Spinal cord (tissue), 10 donors: ENCODE measurements around the gene TM4SF18. TPM values are rescaled to one million over a fixed set of nuclear protein-coding genes. Genes with fewer than 3 reads are reported as not detected.

ENCODE experiments used
- DNase-seq, 6 donors: peaks; one replicate each; pipeline versions ENCODE4 v3.0.0 to v3.0.0-alpha.2; 2013 to 2015; ENCODE audit warnings: low spot score in 6 of 6, low read depth in 4 of 6
- H3K27ac ChIP-seq: one replicate; pipeline ENCODE4 v1.5.1; 2013; ENCODE audit warnings: low read depth, low read length, control low read depth
- H3K27me3 ChIP-seq: one replicate; pipeline ENCODE4 v1.6.1; 2013; ENCODE audit warnings: low read length; ENCODE audit not compliant: control insufficient read depth, insufficient read depth
- H3K36me3 ChIP-seq: one replicate; pipeline ENCODE4 v1.6.1; 2013; ENCODE audit warnings: low read length; ENCODE audit not compliant: control insufficient read depth, insufficient read depth
- H3K4me1 ChIP-seq: one replicate; pipeline ENCODE4 v1.6.1; 2013; ENCODE audit warnings: low read length; ENCODE audit not compliant: control insufficient read depth, insufficient read depth
- H3K4me3 ChIP-seq: one replicate; pipeline ENCODE4 v1.5.1; 2013; ENCODE audit warnings: low read depth, low read length, control low read depth
- H3K9me3 ChIP-seq: one replicate; pipeline ENCODE4 v1.6.1; 2013; ENCODE audit warnings: low read length; ENCODE audit not compliant: control insufficient read depth, insufficient read depth
- WGBS: methylation state at CpG from one replicate; pipeline ENCODE4 v1.1.5; 2013; ENCODE audit warnings: missing lambda C conversion rate; ENCODE audit not compliant: insufficient coverage; 5-methylcytosine and 5-hydroxymethylcytosine counted together
- polyA plus RNA-seq, 2 donors: library from polyadenylated mRNA; unstranded; fragments of 120-200 nt; gene quantifications; one replicate each; pipeline ENCODE4 v1.2.1, GENCODE V29; 2013; ENCODE audit not compliant: insufficient read length in 2 of 2
- total RNA-seq, 2 donors: library from RNA; depleted of rRNA in 1 of 2; stranded (reverse); fragments of 120-200 nt in 1 of 2; fragments of >200 nt in 1 of 2; gene quantifications; one replicate each; pipeline versions ENCODE4 v1.2.3 to v1.2.4, GENCODE V29; 2013 to 2014
- donor health status: healthy.

TM4SF18 gene
- total and polyA plus RNA-seq, 4 donors, result 8.1 to 17.1 (median 11.1) TPM

GRCh38 chr3:149368201-149368673 is 34.8 kb upstream of the TM4SF18 start:
- 80% methylated on average over 1 of the region's 6 CpGs for WGBS
- peak overlapping the region; percentile 16 for H3K27ac ChIP-seq
- no peaks in the 10 kb centered on the region for H3K4me1 ChIP-seq
- no peaks in the 10 kb centered on the region for H3K9me3 ChIP-seq
- no peaks in the 10 kb centered on the region for H3K36me3 ChIP-seq
- no peak for DNase-seq
- H3K27me3 ChIP-seq, result no peaks in the 10 kb centered on the region
- no peak overlapping the region for H3K4me3 ChIP-seq

- H3K4me1 ChIP-seq, result no peaks in the 10 kb centered on the region
- DNase-seq, result peak in 1 of 6 donors; percentile 20
- H3K4me3 ChIP-seq, result no peak overlapping the region
- WGBS, result 50% methylated on average over 1 of the region's 3 CpGs
- H3K9me3 ChIP-seq, result no peaks in the 10 kb centered on the region
- no peaks in the 10 kb centered on the region for H3K27me3 ChIP-seq
- no peaks in the 10 kb centered on the region for H3K36me3 ChIP-seq
- H3K27ac ChIP-seq, result no peak overlapping the region
Measured at GRCh38 chr3:149366941-149367840, 33.8 kb upstream of the TM4SF18 start.

GRCh38 chr3:149366031-149366430 is 32.6 kb upstream of the TM4SF18 start:
- H3K36me3 ChIP-seq, result no peaks in the 10 kb centered on the region
- H3K27ac ChIP-seq, result no peak overlapping the region
- DNase-seq, result no peak
- H3K4me3 ChIP-seq, result no peak overlapping the region
- no CpG with 5 or more reads among the region's 2 CpGs for WGBS
- H3K4me1 ChIP-seq, result no peaks in the 10 kb centered on the region
- no peaks in the 10 kb centered on the region for H3K27me3 ChIP-seq
- no peaks in the 10 kb centered on the region for H3K9me3 ChIP-seq

- 100% methylated on average over 1 of the region's 2 CpGs for WGBS
Measured at GRCh38 chr3:149364624-149365023, 31.2 kb upstream of the TM4SF18 start.

GRCh38 chr3:149363053-149363452 is 29.6 kb upstream of the TM4SF18 start:
- no peaks in the 10 kb centered on the region for H3K4me1 ChIP-seq
- no peak overlapping the region for H3K4me3 ChIP-seq
- no peak for DNase-seq
- no peaks in the 10 kb centered on the region for H3K36me3 ChIP-seq
- no peaks in the 10 kb centered on the region for H3K27me3 ChIP-seq
- H3K9me3 ChIP-seq, result no peaks in the 10 kb centered on the region
- 86% methylated on average over 2 of the region's 2 CpGs for WGBS
- no peak overlapping the region for H3K27ac ChIP-seq

More at GRCh38 chr3:149364624-149365023, 31.2 kb upstream of the TM4SF18 start:
- Histone ChIP-seq H3K27ac (no peak overlapping the region), H3K4me1 (no peaks in the 10 kb centered on the region), H3K9me3 (no peaks in the 10 kb centered on the region), H3K36me3 (no peaks in the 10 kb centered on the region), H3K27me3 (no peaks in the 10 kb centered on the region), H3K4me3 (no peak overlapping the region)
- DNase-seq, result no peak

- H3K4me3 ChIP-seq, result no peak overlapping the region
- no peaks in the 10 kb centered on the region for H3K9me3 ChIP-seq
- H3K27me3 ChIP-seq, result no peaks in the 10 kb centered on the region
- no peak overlapping the region for H3K27ac ChIP-seq
- no peaks in the 10 kb centered on the region for H3K4me1 ChIP-seq
- WGBS, result 86% methylated on average over 3 of the region's 5 CpGs
- no peaks in the 10 kb centered on the region for H3K36me3 ChIP-seq
- DNase-seq, result no peak
Measured at GRCh38 chr3:149362366-149362765, 28.9 kb upstream of the TM4SF18 start.

GRCh38 chr3:149356630-149357029 is 23.2 kb upstream of the TM4SF18 start:
- no peaks in the 10 kb centered on the region for H3K4me1 ChIP-seq
- no peaks in the 10 kb centered on the region for H3K36me3 ChIP-seq
- H3K4me3 ChIP-seq, result no peak overlapping the region
- DNase-seq, result no peak
- H3K9me3 ChIP-seq, result no peaks in the 10 kb centered on the region
- H3K27ac ChIP-seq, result no peak overlapping the region
- 100% methylated on average over 1 of the region's 4 CpGs for WGBS
- no peaks in the 10 kb centered on the region for H3K27me3 ChIP-seq

- no peaks in the 10 kb centered on the region for H3K27me3 ChIP-seq
- H3K27ac ChIP-seq, result peak overlapping the region; percentile 57
- no peaks in the 10 kb centered on the region for H3K4me1 ChIP-seq
- H3K9me3 ChIP-seq, result no peaks in the 10 kb centered on the region
- 67% methylated on average over 2 of the region's 6 CpGs for WGBS
- no peaks in the 10 kb centered on the region for H3K36me3 ChIP-seq
- peak in 1 of 6 donors; percentile 49 for DNase-seq
- no peak overlapping the region for H3K4me3 ChIP-seq
Measured at GRCh38 chr3:149356044-149356592, 22.7 kb upstream of the TM4SF18 start.

- H3K36me3 ChIP-seq, result no peaks in the 10 kb centered on the region
- no peaks in the 10 kb centered on the region for H3K9me3 ChIP-seq
- H3K4me3 ChIP-seq, result no peak overlapping the region
- no peaks in the 10 kb centered on the region for H3K27me3 ChIP-seq
- no peak overlapping the region for H3K27ac ChIP-seq
- DNase-seq, result no peak
- no peaks in the 10 kb centered on the region for H3K4me1 ChIP-seq
- WGBS, result no CpG with 5 or more reads among the region's 1 CpG
Measured at GRCh38 chr3:149353581-149354184, 20.2 kb upstream of the TM4SF18 start.
